ENCODE data around the gene PHYKPL.

DNA sequence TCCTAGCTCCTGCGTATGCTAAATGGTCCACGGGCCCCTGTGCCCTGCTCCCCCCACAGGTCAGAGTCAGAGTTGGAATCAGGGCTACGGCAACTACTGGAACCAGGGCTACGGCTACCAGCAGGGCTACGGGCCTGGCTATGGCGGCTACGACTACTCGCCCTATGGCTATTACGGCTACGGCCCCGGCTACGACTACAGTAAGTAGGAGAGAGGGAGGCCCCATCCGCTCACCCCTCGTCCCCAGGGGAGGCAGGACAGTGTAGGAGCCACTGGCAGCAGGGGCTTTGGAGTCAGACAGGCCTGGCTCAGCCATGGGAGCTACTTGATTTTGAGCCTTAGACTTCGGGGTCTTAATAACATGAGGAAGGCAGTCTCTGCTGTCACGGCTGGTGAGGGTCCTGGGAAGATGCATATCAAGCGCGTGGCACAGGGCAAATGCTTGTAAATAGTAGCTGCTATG is 22.5 kb downstream of the PHYKPL start:
- TF ChIP-seq, protein P1, sequence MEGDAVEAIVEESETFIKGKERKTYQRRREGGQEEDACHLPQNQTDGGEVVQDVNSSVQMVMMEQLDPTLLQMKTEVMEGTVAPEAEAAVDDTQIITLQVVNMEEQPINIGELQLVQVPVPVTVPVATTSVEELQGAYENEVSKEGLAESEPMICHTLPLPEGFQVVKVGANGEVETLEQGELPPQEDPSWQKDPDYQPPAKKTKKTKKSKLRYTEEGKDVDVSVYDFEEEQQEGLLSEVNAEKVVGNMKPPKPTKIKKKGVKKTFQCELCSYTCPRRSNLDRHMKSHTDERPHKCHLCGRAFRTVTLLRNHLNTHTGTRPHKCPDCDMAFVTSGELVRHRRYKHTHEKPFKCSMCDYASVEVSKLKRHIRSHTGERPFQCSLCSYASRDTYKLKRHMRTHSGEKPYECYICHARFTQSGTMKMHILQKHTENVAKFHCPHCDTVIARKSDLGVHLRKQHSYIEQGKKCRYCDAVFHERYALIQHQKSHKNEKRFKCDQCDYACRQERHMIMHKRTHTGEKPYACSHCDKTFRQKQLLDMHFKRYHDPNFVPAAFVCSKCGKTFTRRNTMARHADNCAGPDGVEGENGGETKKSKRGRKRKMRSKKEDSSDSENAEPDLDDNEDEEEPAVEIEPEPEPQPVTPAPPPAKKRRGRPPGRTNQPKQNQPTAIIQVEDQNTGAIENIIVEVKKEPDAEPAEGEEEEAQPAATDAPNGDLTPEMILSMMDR (IDR thresholded peaks at IDR 0.05): no peak
- no peak for TF ChIP-seq POLR2A (IDR thresholded peaks at IDR 0.05)
